GM21381 (cell line): ENCODE measurements around the gene SIM1.
A peak's percentile ranks its signal among the peaks of the same experiment; 100 is the strongest.
"Not testable (repeated sequence)": the region's sequence is repeated elsewhere in the genome, so short reads cannot be mapped to it uniquely, and the experiment has no call there.

Source experiments
- ATAC-seq: cut with Tn5 transposase; IDR thresholded peaks from one replicate; pipeline ENCODE4 v1.9.1; 2021; ENCODE audit warnings: mild to moderate bottlenecking, moderate library complexity; ENCODE audit not compliant: unreplicated experiment

The SIM1 gene

DNA sequence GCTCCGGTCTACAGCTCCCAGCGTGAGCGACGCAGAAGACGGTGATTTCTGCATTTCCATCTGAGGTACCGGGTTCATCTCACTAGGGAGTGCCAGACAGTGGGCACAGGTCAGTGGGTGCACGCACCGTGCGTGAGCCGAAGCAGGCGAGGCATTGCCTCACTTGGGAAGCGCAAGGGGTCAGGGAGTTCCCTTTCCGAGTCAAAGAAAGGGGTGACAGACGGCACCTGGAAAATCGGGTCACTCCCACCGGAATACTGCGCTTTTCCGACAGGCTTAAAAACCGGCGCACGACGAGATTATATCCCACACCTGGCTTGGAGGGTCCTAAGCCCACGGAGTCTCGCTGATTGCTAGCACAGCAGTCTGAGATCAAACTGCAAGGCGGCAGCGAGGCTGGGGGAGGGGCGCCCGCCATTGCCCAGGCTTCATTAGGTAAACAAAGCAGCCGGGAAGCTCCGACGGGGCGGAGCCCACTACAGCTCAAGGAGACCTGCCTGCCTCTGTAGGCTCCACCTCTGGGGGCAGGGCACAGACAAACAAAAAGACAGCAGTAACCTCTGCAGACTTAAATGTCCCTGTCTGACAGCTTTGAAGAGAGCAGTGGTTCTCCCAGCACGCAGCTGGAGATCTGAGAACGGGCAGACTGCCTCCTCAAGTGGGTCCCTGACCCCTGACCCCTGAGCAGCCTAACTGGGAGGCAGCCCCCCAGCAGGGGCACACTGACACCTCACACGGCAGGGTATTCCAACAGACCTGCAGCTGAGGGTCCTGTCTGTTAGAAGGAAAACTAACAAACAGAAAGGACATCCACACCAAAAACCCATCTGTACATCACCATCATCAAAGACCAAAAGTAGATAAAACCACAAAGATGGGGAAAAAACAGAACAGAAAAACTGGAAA lies 109.7 kb downstream of the SIM1 start:
- not testable (repeated sequence) for ATAC-seq

DNA sequence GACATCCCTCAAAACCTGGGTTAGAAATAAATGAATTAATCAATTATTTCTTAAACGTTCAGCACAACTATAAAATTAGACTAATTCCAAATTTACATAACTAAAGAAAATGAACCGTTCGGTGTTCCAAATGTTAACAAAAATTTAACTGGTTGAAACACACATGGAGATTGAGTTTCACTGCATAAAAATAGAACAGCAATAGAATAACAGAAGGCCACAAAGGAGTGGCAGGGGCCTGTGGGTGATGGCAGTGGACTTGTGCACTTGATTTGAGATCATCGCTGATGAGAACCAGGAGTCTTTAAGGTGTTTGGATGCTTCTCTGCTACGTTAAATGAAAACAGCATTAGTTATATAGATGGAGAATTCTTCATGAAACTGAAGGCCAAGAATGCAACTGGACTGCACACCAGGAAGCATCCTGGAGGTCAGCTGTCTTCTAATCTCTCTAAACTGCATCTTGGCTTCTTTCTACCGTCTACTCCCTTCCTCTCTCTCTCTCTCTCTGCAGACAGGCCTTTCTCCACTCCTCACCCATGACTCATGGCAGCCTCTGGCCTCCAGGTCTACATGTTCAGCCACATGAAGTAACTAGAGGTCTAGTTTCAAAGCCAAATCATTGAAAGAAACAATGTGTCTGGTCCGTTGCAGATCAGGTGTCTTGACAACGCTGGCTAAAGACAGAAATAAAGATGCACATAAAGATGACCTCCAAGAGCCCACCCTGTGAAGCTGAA lies 111.3 kb downstream of the SIM1 start:
- ATAC-seq = no peak

DNA sequence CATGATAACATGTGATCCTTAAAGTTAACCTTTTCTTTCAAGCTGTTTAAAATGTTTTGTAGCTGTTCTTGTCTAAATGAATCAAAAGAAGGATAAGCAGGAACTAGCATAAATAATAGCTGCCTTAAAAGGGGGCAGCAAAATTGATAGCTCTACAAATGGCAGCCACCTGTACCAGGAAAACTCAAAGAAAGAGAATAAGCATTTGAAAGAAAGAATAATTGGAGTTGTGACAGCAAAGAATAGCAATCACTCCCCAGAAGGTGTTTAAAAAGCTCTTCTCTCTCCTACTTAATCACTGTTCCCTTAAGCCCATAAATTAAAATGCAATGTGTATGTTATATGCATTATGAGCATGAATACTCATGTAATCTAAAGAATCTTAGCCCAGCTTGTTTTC lies 114.6 kb downstream of the SIM1 start:
- ATAC-seq = no peak

DNA sequence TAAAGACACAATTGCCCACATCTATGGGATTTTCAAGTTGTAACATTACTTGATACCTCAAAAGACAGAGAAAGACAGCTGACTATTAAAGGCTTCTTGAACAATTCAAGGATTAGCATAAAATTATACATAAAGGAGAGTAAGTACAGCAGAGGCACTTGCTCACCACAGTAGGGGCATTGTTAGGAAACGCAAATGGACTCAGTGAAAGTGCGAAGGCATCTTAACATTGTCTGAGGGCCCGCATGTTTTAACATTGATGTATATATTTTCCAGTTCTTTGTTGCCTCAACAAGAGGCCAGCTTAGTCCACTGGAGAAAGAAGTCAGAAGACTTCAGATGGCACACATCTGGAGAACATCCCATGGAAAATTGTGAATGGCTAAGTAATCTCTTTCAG lies 115.4 kb downstream of the SIM1 start:
- ATAC-seq = no peak

DNA sequence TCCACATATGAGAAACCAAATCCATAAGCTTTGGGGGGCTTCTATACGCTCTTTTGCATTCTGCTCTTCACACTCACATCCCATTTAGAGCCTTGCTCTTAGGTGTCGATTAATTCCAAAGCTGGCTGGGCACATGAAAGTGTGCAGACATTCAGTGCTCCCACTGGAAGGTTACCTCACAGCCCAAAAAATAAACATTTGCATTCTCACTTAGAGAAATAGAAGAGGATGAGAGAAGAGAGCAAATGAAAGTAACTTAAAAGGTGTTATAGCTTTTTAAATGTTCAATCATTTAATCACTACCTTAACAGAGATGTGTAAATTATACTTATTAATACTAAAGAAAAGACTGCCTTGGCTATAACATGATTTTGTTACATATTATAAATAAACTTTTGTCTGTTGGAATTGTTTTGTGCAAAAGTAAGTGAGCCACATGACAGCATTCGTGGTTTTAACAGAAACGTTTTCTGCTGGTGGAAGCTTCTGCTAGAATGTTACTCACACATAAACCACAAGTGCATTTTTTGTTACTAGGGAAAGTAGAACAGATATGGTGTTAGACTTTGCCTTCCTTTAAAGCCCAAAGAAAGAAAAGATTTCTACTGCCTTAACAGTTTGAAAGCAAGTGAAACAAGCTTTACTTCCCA lies 116.7 kb downstream of the SIM1 start:
- peak; percentile 69 for ATAC-seq

DNA sequence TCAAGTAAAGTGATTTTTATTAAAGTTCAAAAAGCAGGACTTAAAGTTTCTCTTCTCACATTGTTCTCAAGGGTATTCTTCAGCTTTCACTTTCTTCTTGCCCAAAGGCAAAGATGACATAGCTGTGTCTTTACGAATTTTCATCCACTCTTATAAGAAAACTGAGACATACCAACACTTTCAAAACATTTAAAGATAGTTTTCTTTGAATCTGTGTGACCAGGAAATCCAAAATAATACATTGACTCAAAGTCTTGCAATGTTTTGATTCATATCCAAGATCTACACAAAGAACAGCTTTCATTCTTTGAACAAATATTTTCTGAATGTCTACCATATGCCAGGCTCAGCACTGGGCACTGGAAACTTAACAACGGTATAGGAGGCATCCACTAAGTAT lies 117.9 kb downstream of the SIM1 start:
- no peak for ATAC-seq

DNA sequence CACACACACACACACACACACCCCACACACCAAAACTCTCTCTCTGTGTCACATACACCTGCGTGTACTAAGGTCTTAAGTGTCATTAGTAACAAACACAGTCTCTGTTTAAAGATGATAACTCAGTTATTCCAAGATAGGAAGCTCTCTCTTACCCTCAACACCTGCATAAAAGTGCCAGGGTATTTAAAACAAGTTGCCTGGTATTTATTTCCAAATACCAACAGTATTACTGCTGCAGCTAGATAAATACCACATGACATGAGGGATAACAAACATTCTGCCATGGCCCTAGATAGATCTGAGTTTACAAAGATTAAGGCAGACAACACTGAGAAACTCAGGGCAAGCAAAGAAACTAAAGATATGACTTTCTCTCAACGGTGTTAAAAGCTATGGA lies 118.5 kb downstream of the SIM1 start:
- ATAC-seq = no peak

DNA sequence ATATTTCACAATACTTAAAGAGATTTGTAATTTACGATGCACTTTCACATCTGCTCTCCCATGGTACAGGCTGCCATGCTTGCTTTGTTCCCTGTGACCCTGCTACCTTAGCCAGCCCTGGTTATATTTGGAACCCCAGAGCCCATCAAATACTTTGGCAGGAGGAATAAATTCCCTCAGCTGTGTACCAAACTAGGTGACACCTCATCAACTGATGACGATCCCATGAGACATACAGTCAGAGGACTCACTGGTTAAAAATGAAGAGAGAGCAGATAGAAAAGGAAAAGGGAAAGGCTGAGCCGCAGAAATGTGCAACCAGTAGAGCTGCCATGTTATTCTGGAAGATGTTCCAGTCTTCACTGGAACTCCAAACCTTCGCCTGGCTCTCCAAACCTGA lies 120.0 kb downstream of the SIM1 start:
- no peak for ATAC-seq

DNA sequence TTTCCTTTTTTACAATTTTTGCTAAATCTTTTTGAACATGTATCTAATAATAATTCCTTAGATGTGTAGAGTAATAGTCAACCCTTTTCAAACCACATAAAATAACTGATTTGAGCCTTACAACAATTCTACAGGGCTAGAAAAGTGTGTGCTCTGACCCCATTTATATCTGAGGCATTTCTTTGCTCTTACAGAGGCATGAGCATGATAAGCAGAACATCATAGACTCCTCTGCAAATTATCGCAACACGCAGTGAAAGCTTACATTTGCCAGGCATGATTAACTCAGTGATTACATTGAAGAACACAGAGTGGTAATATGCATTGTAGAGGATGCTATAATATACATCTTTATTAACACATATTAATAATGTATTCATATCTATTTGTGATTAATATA lies 120.4 kb downstream of the SIM1 start:
- ATAC-seq = no peak

DNA sequence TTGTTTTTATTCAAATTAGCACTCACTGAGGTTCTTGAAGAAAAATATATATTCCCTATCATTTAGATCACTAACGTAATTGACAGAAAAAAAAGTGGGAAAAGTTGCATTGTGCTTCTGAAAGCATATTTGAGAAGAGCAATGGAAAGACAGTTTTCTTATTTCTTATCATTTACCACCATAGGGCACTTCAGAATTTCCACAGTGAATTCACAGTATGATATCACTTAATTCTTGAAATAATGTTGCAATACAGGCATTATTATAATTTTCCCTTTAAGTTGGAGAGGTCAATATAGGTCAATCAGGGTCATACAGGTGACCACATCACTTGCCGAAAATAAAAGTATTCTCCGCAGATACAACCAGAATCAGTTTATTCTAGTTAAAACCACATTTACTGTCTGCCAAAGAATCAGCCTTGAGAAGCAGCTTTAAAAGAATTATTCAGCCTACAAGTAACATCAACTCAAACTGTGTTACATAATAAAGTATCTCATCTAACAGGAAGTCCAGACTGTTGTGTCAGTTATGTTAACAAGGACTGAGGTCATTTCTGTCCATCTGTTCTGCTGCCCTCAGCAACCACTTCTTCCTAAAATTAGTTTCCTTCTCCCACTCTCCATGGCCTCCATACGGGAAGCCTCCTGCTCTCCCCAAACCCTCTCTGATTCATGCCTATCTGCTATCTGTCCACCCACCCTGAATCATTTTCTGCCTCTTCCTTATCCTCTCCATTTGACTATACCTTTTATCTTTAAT lies 121.2 kb downstream of the SIM1 start:
- ATAC-seq = no peak

DNA sequence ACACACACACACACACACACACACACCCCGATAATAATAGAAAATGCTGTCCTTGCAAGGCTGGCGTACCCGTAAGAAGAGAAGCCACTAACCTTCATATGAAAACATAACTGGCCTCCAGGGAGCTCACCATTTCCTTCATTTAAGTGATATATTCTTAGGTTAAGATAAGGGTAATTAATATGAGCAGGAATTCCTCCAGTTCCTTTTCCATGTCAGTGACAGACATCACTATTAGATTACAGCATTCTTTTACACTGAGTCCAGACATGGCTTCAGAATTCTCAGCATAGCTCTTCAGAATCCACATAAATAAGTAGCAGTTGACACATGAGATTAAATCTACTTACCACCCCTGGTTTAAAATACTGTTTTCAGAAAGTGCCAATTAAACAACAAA lies 121.9 kb downstream of the SIM1 start:
- no peak for ATAC-seq

DNA sequence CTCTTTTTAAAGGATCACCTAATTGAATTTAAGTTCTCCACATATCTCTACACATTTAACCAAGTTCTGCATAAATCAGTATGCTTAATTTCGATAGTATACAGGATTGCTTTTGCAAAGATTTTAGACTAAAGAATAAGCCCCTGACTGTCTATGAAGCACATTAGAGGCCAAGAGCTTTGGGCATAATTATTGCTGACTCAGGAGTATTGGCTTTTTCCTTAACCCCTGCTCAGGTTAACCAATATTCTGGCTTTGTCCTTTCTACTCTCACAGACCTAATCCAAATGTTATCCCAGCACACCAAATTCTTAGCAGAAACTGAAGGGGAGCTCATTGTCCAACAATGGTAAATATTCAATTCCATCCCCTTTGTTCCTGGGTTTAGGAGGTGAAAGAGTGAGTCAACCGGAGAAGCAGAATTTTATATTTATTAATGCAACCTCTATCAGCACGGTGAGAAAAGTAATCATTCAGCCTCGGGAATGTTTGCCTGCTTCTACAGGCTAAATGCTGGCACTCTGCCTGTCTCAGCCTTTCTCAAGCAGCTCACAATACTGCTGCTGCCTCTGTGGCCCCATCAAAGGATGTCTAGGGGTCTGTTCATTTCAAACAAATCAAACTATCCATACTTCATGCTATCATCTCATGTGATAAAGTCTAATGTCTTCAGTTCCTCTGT lies 125.0 kb downstream of the SIM1 start:
- ATAC-seq = no peak

DNA sequence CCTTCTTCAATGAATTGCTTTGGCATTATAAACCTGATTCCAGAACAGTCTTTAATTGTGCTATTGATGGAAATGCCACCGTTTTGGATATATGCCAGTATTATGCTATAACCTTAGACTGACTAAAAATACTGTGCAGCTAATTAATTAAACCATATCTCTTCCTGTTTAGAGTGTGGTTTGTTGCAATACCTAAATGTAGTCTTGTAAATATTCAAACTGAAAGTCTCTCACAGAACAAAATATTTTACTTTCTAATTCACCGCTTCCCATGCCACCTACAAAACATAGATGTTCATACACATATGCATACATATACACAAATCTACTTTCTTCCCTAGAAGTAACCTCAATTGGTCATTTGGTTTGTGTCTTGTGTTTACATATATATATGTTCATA lies 126.6 kb downstream of the SIM1 start:
- no peak for ATAC-seq

DNA sequence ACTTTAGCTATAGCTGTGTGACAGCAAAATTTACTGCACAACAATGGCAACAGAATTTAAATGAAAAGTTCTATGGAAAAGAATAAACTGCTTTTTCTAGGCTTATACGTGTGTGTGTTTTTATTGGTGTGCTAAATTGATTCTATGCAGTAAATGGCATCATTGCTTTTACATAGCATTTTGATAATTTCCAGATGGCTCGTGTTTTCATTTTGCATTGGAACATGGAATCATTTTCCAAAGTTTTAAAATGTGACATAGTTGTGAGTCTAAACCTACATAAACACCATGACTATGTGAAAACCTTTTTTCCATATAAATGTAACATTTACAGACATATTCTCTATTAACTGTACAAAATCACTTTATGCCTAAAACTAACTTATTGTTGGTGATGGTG lies 127.8 kb downstream of the SIM1 start:
- no peak for ATAC-seq

DNA sequence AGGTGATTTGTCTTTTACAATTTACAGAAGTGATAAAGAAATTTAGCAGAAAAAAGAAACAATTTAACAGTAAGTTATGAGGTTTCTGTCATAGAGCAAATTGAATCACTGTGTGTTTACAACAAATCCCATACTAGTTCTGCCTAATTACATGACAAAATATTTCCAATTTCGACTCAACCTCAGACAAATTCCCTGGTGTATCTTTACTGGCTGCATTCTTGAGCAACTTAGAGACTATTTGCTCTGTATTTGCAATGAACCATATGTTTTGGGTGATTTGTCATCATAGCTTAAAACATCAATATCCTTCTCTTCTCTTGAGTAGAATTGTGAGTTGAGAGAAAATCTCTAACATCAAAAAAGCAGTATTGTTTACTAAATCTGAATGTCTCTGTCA lies 128.7 kb downstream of the SIM1 start:
- ATAC-seq = no peak
